GM19099 (cell line): ENCODE results near the gene NDST4.

ENCODE experiments used
- POLR2A ChIP-seq: IDR thresholded peaks from 3 replicates; pipeline ENCODE4 v1.6.1; 2011; ENCODE audit warnings: low read depth; ENCODE audit not compliant: insufficient read length; ENCODE audit errors: extremely low read depth

NDST4 gene

GRCh38 chr4:114886761-114887160 is 226.7 kb downstream of the NDST4 start:
- no peak for TF ChIP-seq POLR2A

GRCh38 chr4:114883641-114884040 is 229.8 kb downstream of the NDST4 start:
- no peak for TF ChIP-seq POLR2A

- no peak for TF ChIP-seq POLR2A
Measured at GRCh38 chr4:114879916-114880669, 233.3 kb downstream of the NDST4 start.

GRCh38 chr4:114875630-114876029 is 237.8 kb downstream of the NDST4 start:
- TF ChIP-seq POLR2A: no peak

- TF ChIP-seq POLR2A: no peak
Measured at GRCh38 chr4:114874321-114874720, 239.1 kb downstream of the NDST4 start.

GRCh38 chr4:114870987-114871386 is 242.4 kb downstream of the NDST4 start:
- no peak for TF ChIP-seq POLR2A

- TF ChIP-seq POLR2A: no peak
Measured at GRCh38 chr4:114866901-114867670, 246.3 kb downstream of the NDST4 start.

- TF ChIP-seq POLR2A: no peak
Measured at GRCh38 chr4:114864060-114864459, 249.4 kb downstream of the NDST4 start.

GRCh38 chr4:114860786-114861185 is 252.6 kb downstream of the NDST4 start:
- TF ChIP-seq POLR2A: no peak

GRCh38 chr4:114857831-114858230 is 255.6 kb downstream of the NDST4 start:
- TF ChIP-seq POLR2A: no peak

- TF ChIP-seq POLR2A: no peak
Measured at GRCh38 chr4:114839986-114840385, 273.4 kb downstream of the NDST4 start.

GRCh38 chr4:114830628-114831027 is 282.8 kb downstream of the NDST4 start:
- no peak for TF ChIP-seq POLR2A

- no peak for TF ChIP-seq POLR2A
Measured at GRCh38 chr4:114827651-114828050, 285.8 kb downstream of the NDST4 start.

- no peak for TF ChIP-seq POLR2A
Measured at GRCh38 chr4:114815760-114816159, 297.7 kb downstream of the NDST4 start.

- no peak for TF ChIP-seq POLR2A
Measured at GRCh38 chr4:114813961-114814360, 299.5 kb downstream of the NDST4 start.
